Activated B cell treated with CpG ODN at 0.5 μM for 24 hours (primary cell): ENCODE results near the gene MEF2C. TPM values are rescaled to one million over a fixed set of nuclear protein-coding genes. Genes with fewer than 3 reads are reported as not detected.

Experiments used
- ATAC-seq: fragments of 200-7000 bp; cut with Tn5 transposase; one replicate; pipeline ENCODE4 v1.10.0; 2021; ENCODE audit warnings: low read depth, mild to moderate bottlenecking, moderate library complexity
- CTCF ChIA-PET: fragments of 350-600 bp; sonication (Branson Sonifier 250); formaldehyde crosslinking; loops from one replicate; lab custom pipeline; 2021; ENCODE audit warnings: antibody characterized with exemption; lab: Charles Lee
- POLR2A ChIA-PET: fragments of 350-600 bp; sonication (Branson Sonifier 250); formaldehyde crosslinking; loops from one replicate; lab custom pipeline; 2021; ENCODE audit warnings: antibody characterized with exemption; lab: Charles Lee
- DNase-seq: peaks from one replicate; pipeline ENCODE4 v3.0.0; 2022
- H3K27ac Mint-ChIP-seq: one replicate; pipeline ENCODE4 v1.8.0; 2020; ENCODE audit warnings: mixed read lengths
- H3K27me3 Mint-ChIP-seq: one replicate; pipeline ENCODE4 v1.8.0; 2021; ENCODE audit warnings: mixed read lengths
- H3K36me3 Mint-ChIP-seq: one replicate; pipeline ENCODE4 v1.8.0; 2021; ENCODE audit warnings: low read depth, mixed read lengths
- H3K4me1 Mint-ChIP-seq: one replicate; pipeline ENCODE4 v1.8.0; 2021; ENCODE audit warnings: mixed read lengths
- H3K4me3 Mint-ChIP-seq: one replicate; pipeline ENCODE4 v1.8.0; 2020; ENCODE audit warnings: mild to moderate bottlenecking, mixed read lengths
- H3K9me3 Mint-ChIP-seq: one replicate; pipeline ENCODE4 v1.8.0; 2020; ENCODE audit warnings: mixed read lengths
- CTCF ChIP-seq: fragments of 200-600 bp; IDR thresholded peaks from one replicate; pipeline ENCODE4 v1.8.0; 2022; ENCODE audit warnings: antibody characterized with exemption, mild to moderate bottlenecking
- intact Hi-C: fragments of 100-400 bp; cut with micrococcal nuclease; formaldehyde crosslinking; loops from one replicate; pipeline ENCODE4 v1.15.1; 2024
- total RNA-seq: library from RNA; stranded (reverse); gene quantifications from 2 replicates; pipeline ENCODE4 v1.2.3, GENCODE V29; 2022

Gene MEF2C
- total RNA-seq, 1 donor from 2014 or later, result 359 TPM

- CTCF ChIA-PET, result interaction anchor here (1.2 to 2.1 kb wide), 8 partner anchors 8 to 253 kb away, joined by 3 to 11 read pairs (median 3); no protein-coding TSS in a partner anchor
- intact Hi-C loops, result loop anchor here (5.0 kb wide), 1 partner anchor 613 kb away; no protein-coding TSS in a partner anchor
- DNase-seq (no peak), ATAC-seq (peak; percentile 4)
- Mint-ChIP-seq H3K4me3 (peak overlapping the region; percentile 59), H3K4me1 (peaks cover 94% of the 10 kb centered on the region), H3K9me3 (no peaks in the 10 kb centered on the region), H3K27ac (peak overlapping the region; percentile 91), H3K36me3 (peaks cover 7% of the 10 kb centered on the region), H3K27me3 (no peaks in the 10 kb centered on the region)
- TF ChIP-seq CTCF, result no peak
- POLR2A ChIA-PET, result interaction anchor here (0.5 to 17.9 kb wide), 17 partner anchors 9 to 1581 kb away, joined by 3 to 229 read pairs (median 3); partner anchors contain the start of gene MEF2C
These were observed 53.9 kb downstream of the MEF2C start for GRCh38 chr5:88829054-88829453.

- intact Hi-C loops, result loop anchor here (1.0 to 5.0 kb wide), 6 partner anchors 8 to 614 kb away; partner anchors contain the start of gene MEF2C
- peak overlapping the region; percentile 72 for H3K4me3 Mint-ChIP-seq
- no peaks in the 10 kb centered on the region for H3K27me3 Mint-ChIP-seq
- ChIA-PET CTCF (interaction anchor here (0.5 to 2.1 kb wide), 3 partner anchors 9 to 99 kb away, joined by 3 to 11 read pairs (median 9); no protein-coding TSS in a partner anchor), POLR2A (interaction anchor here (0.9 to 17.9 kb wide), 6 partner anchors 8 to 95 kb away, joined by 3 to 229 read pairs (median 11); partner anchors contain the start of gene MEF2C)
- H3K36me3 Mint-ChIP-seq, result peaks cover 13% of the 10 kb centered on the region
- H3K9me3 Mint-ChIP-seq, result no peaks in the 10 kb centered on the region
- DNase-seq, result no peak
- peak overlapping the region; percentile 91 for H3K27ac Mint-ChIP-seq
- peaks cover 93% of the 10 kb centered on the region for H3K4me1 Mint-ChIP-seq
- no peak for ATAC-seq
- TF ChIP-seq CTCF, result no peak
These were observed 55.0 kb downstream of the MEF2C start for GRCh38 chr5:88827997-88828396.

GRCh38 chr5:88826646-88827585 is 56.1 kb downstream of the MEF2C start:
- peak; percentile 77 for ATAC-seq

GRCh38 chr5:88825584-88826315 is 57.2 kb downstream of the MEF2C start:
- TF ChIP-seq CTCF, result no peak
- no peaks in the 10 kb centered on the region for H3K27me3 Mint-ChIP-seq
- H3K36me3 Mint-ChIP-seq, result peaks cover 24% of the 10 kb centered on the region
- DNase-seq, result no peak
- H3K4me1 Mint-ChIP-seq, result peaks cover 93% of the 10 kb centered on the region
- ChIA-PET CTCF (interaction anchor here (0.9 to 1.6 kb wide), 2 partner anchors 58 to 97 kb away, joined by 3 to 9 read pairs; no protein-coding TSS in a partner anchor), POLR2A (interaction anchor here (0.7 to 17.9 kb wide), 13 partner anchors 8 to 787 kb away, joined by 3 to 229 read pairs (median 3); partner anchors contain the start of gene MEF2C)
- H3K27ac Mint-ChIP-seq, result peak overlapping the region; percentile 91
- intact Hi-C loops, result loop anchor here (2.0 to 5.0 kb wide), 2 partner anchors 39 to 617 kb away; no protein-coding TSS in a partner anchor
- no peaks in the 10 kb centered on the region for H3K9me3 Mint-ChIP-seq
- ATAC-seq, result no peak
- peak overlapping the region; percentile 72 for H3K4me3 Mint-ChIP-seq

More at GRCh38 chr5:88826646-88827585, 56.1 kb downstream of the MEF2C start:
- peaks cover 21% of the 10 kb centered on the region for H3K36me3 Mint-ChIP-seq
- H3K4me1 Mint-ChIP-seq, result peaks cover 93% of the 10 kb centered on the region
- H3K4me3 Mint-ChIP-seq, result peak overlapping the region; percentile 72
- CTCF ChIA-PET, result interaction anchor here (0.9 kb wide), 1 partner anchor 56 kb away, joined by 3 read pairs; no protein-coding TSS in a partner anchor
- no peak for TF ChIP-seq CTCF
- no peaks in the 10 kb centered on the region for H3K27me3 Mint-ChIP-seq
- peak; percentile 31 for DNase-seq
- intact Hi-C loops, result loop anchor here (1.0 to 5.0 kb wide), 6 partner anchors 9 to 615 kb away; partner anchors contain the start of gene MEF2C
- POLR2A ChIA-PET, result interaction anchor here (0.6 to 17.9 kb wide), 9 partner anchors 10 to 94 kb away, joined by 3 to 229 read pairs (median 6); partner anchors contain the start of gene MEF2C
- peak overlapping the region; percentile 91 for H3K27ac Mint-ChIP-seq
- H3K9me3 Mint-ChIP-seq, result no peaks in the 10 kb centered on the region
